ENCODE results near the gene RIN2.

The RIN2 gene

GRCh38 chr20:19723813-19724430, 34.1 kb upstream of the RIN2 start:
- H3K4me1 ChIP-seq (ENCODE audit: control insufficient read depth in 1 of 2, insufficient read depth in 2 of 2, low read length in 2 of 2) = peaks cover 0 to 3% of the 10 kb centered on the region in 2 donors
- no peaks in the 10 kb centered on the region for H3K27me3 ChIP-seq (ENCODE audit: low read depth, low read length)
- H3K4me3 ChIP-seq (ENCODE audit: low read depth in 1 of 2, low read length in 2 of 2) = no peak overlapping the region
- no peaks in the 10 kb centered on the region for H3K9me3 ChIP-seq (ENCODE audit: control insufficient read depth in 1 of 2, low read length in 2 of 2)
- no peak overlapping the region for H3K27ac ChIP-seq (ENCODE audit: low read length)
- no peaks in the 10 kb centered on the region for H3K36me3 ChIP-seq (ENCODE audit: control insufficient read depth in 1 of 2, insufficient read depth in 2 of 2, low read length in 2 of 2)

- Histone ChIP-seq H3K27ac (ENCODE audit: low read length) (no peak overlapping the region), H3K36me3 (ENCODE audit: control insufficient read depth in 1 of 2, insufficient read depth in 2 of 2, low read length in 2 of 2) (no peaks in the 10 kb centered on the region), H3K4me3 (ENCODE audit: low read depth in 1 of 2, low read length in 2 of 2) (no peak overlapping the region), H3K27me3 (ENCODE audit: low read depth, low read length) (no peaks in the 10 kb centered on the region), H3K9me3 (ENCODE audit: control insufficient read depth in 1 of 2, low read length in 2 of 2) (no peaks in the 10 kb centered on the region), H3K4me1 (ENCODE audit: control insufficient read depth in 1 of 2, insufficient read depth in 2 of 2, low read length in 2 of 2) (peaks cover 0 to 3% of the 10 kb centered on the region in 2 donors)
Observed at GRCh38 chr20:19725373-19725772, 32.7 kb upstream of the RIN2 start.

- Histone ChIP-seq H3K4me1 (ENCODE audit: control insufficient read depth in 1 of 2, insufficient read depth in 2 of 2, low read length in 2 of 2) (peaks cover 0 to 3% of the 10 kb centered on the region in 2 donors), H3K36me3 (ENCODE audit: control insufficient read depth in 1 of 2, insufficient read depth in 2 of 2, low read length in 2 of 2) (no peaks in the 10 kb centered on the region), H3K27me3 (ENCODE audit: low read depth, low read length) (no peaks in the 10 kb centered on the region), H3K4me3 (ENCODE audit: low read depth in 1 of 2, low read length in 2 of 2) (no peak overlapping the region), H3K9me3 (ENCODE audit: control insufficient read depth in 1 of 2, low read length in 2 of 2) (no peaks in the 10 kb centered on the region), H3K27ac (ENCODE audit: low read length) (no peak overlapping the region)
Observed at GRCh38 chr20:19725814-19726525, 32.1 kb upstream of the RIN2 start.

- H3K9me3 ChIP-seq (ENCODE audit: control insufficient read depth in 1 of 2, low read length in 2 of 2) = no peaks in the 10 kb centered on the region
- H3K4me1 ChIP-seq (ENCODE audit: control insufficient read depth in 1 of 2, insufficient read depth in 2 of 2, low read length in 2 of 2) = peaks cover 0 to 3% of the 10 kb centered on the region in 2 donors
- no peaks in the 10 kb centered on the region for H3K36me3 ChIP-seq (ENCODE audit: control insufficient read depth in 1 of 2, insufficient read depth in 2 of 2, low read length in 2 of 2)
- no peaks in the 10 kb centered on the region for H3K27me3 ChIP-seq (ENCODE audit: low read depth, low read length)
- no peak overlapping the region for H3K27ac ChIP-seq (ENCODE audit: low read length)
- no peak overlapping the region for H3K4me3 ChIP-seq (ENCODE audit: low read depth in 1 of 2, low read length in 2 of 2)
Observed at GRCh38 chr20:19727251-19727847, 30.7 kb upstream of the RIN2 start.

GRCh38 chr20:19729672-19730071, 28.4 kb upstream of the RIN2 start:
- H3K27ac ChIP-seq (ENCODE audit: low read length) = no peak overlapping the region
- no peaks in the 10 kb centered on the region for H3K27me3 ChIP-seq (ENCODE audit: low read depth, low read length)
- H3K9me3 ChIP-seq (ENCODE audit: control insufficient read depth in 1 of 2, low read length in 2 of 2) = no peaks in the 10 kb centered on the region
- peaks cover 0 to 3% of the 10 kb centered on the region in 2 donors for H3K4me1 ChIP-seq (ENCODE audit: control insufficient read depth in 1 of 2, insufficient read depth in 2 of 2, low read length in 2 of 2)
- no peak overlapping the region for H3K4me3 ChIP-seq (ENCODE audit: low read depth in 1 of 2, low read length in 2 of 2)
- H3K36me3 ChIP-seq (ENCODE audit: control insufficient read depth in 1 of 2, insufficient read depth in 2 of 2, low read length in 2 of 2) = no peaks in the 10 kb centered on the region

GRCh38 chr20:19730706-19731105, 27.4 kb upstream of the RIN2 start:
- Histone ChIP-seq H3K27me3 (ENCODE audit: low read depth, low read length) (no peaks in the 10 kb centered on the region), H3K4me1 (ENCODE audit: control insufficient read depth in 1 of 2, insufficient read depth in 2 of 2, low read length in 2 of 2) (peaks cover 0 to 3% of the 10 kb centered on the region in 2 donors), H3K27ac (ENCODE audit: low read length) (no peak overlapping the region), H3K36me3 (ENCODE audit: control insufficient read depth in 1 of 2, insufficient read depth in 2 of 2, low read length in 2 of 2) (no peaks in the 10 kb centered on the region), H3K9me3 (ENCODE audit: control insufficient read depth in 1 of 2, low read length in 2 of 2) (no peaks in the 10 kb centered on the region), H3K4me3 (ENCODE audit: low read depth in 1 of 2, low read length in 2 of 2) (no peak overlapping the region)

GRCh38 chr20:19734811-19735210, 23.2 kb upstream of the RIN2 start:
- H3K36me3 ChIP-seq (ENCODE audit: control insufficient read depth in 1 of 2, insufficient read depth in 2 of 2, low read length in 2 of 2) = no peaks in the 10 kb centered on the region
- H3K27me3 ChIP-seq (ENCODE audit: low read depth, low read length) = no peaks in the 10 kb centered on the region
- no peak overlapping the region for H3K4me3 ChIP-seq (ENCODE audit: low read depth in 1 of 2, low read length in 2 of 2)
- H3K9me3 ChIP-seq (ENCODE audit: control insufficient read depth in 1 of 2, low read length in 2 of 2) = no peaks in the 10 kb centered on the region
- peak overlapping the region; percentile 14 for H3K27ac ChIP-seq (ENCODE audit: low read length)
- no peaks in the 10 kb centered on the region for H3K4me1 ChIP-seq (ENCODE audit: control insufficient read depth in 1 of 2, insufficient read depth in 2 of 2, low read length in 2 of 2)

GRCh38 chr20:19735446-19735845, 22.6 kb upstream of the RIN2 start:
- H3K9me3 ChIP-seq (ENCODE audit: control insufficient read depth in 1 of 2, low read length in 2 of 2) = no peaks in the 10 kb centered on the region
- no peaks in the 10 kb centered on the region for H3K27me3 ChIP-seq (ENCODE audit: low read depth, low read length)
- peak overlapping the region; percentile 14 for H3K27ac ChIP-seq (ENCODE audit: low read length)
- no peak overlapping the region for H3K4me3 ChIP-seq (ENCODE audit: low read depth in 1 of 2, low read length in 2 of 2)
- H3K4me1 ChIP-seq (ENCODE audit: control insufficient read depth in 1 of 2, insufficient read depth in 2 of 2, low read length in 2 of 2) = no peaks in the 10 kb centered on the region
- H3K36me3 ChIP-seq (ENCODE audit: control insufficient read depth in 1 of 2, insufficient read depth in 2 of 2, low read length in 2 of 2) = no peaks in the 10 kb centered on the region

GRCh38 chr20:19737025-19737424, 21.0 kb upstream of the RIN2 start:
- Histone ChIP-seq H3K27me3 (ENCODE audit: low read depth, low read length) (no peaks in the 10 kb centered on the region), H3K4me3 (ENCODE audit: low read depth in 1 of 2, low read length in 2 of 2) (no peak overlapping the region), H3K27ac (ENCODE audit: low read length) (no peak overlapping the region), H3K36me3 (ENCODE audit: control insufficient read depth in 1 of 2, insufficient read depth in 2 of 2, low read length in 2 of 2) (no peaks in the 10 kb centered on the region), H3K9me3 (ENCODE audit: control insufficient read depth in 1 of 2, low read length in 2 of 2) (no peaks in the 10 kb centered on the region), H3K4me1 (ENCODE audit: control insufficient read depth in 1 of 2, insufficient read depth in 2 of 2, low read length in 2 of 2) (no peaks in the 10 kb centered on the region)

- no peaks in the 10 kb centered on the region for H3K36me3 ChIP-seq (ENCODE audit: control insufficient read depth in 1 of 2, insufficient read depth in 2 of 2, low read length in 2 of 2)
- no peak overlapping the region for H3K4me3 ChIP-seq (ENCODE audit: low read depth in 1 of 2, low read length in 2 of 2)
- no peaks in the 10 kb centered on the region for H3K4me1 ChIP-seq (ENCODE audit: control insufficient read depth in 1 of 2, insufficient read depth in 2 of 2, low read length in 2 of 2)
- H3K27me3 ChIP-seq (ENCODE audit: low read depth, low read length) = no peaks in the 10 kb centered on the region
- no peak overlapping the region for H3K27ac ChIP-seq (ENCODE audit: low read length)
- no peaks in the 10 kb centered on the region for H3K9me3 ChIP-seq (ENCODE audit: control insufficient read depth in 1 of 2, low read length in 2 of 2)
Observed at GRCh38 chr20:19738951-19739350, 19.1 kb upstream of the RIN2 start.

- H3K4me1 ChIP-seq (ENCODE audit: control insufficient read depth in 1 of 2, insufficient read depth in 2 of 2, low read length in 2 of 2) = no peaks in the 10 kb centered on the region
- no peaks in the 10 kb centered on the region for H3K27me3 ChIP-seq (ENCODE audit: low read depth, low read length)
- H3K36me3 ChIP-seq (ENCODE audit: control insufficient read depth in 1 of 2, insufficient read depth in 2 of 2, low read length in 2 of 2) = no peaks in the 10 kb centered on the region
- H3K4me3 ChIP-seq (ENCODE audit: low read depth in 1 of 2, low read length in 2 of 2) = no peak overlapping the region
- H3K27ac ChIP-seq (ENCODE audit: low read length) = no peak overlapping the region
- H3K9me3 ChIP-seq (ENCODE audit: control insufficient read depth in 1 of 2, low read length in 2 of 2) = no peaks in the 10 kb centered on the region
Observed at GRCh38 chr20:19739351-19739750, 18.7 kb upstream of the RIN2 start.
